H1 (cell line): ENCODE results near the gene RNF212. TPM values are rescaled to one million over a fixed set of nuclear protein-coding genes. Genes with fewer than 3 reads are reported as not detected.

Source experiments
- CTCF ChIA-PET: fragments of 300-600 bp; sonication (Branson Sonifier 250); formaldehyde crosslinking; loops from one replicate; lab custom pipeline; 2021; ENCODE audit not compliant: partially characterized antibody; lab: Charles Lee
- POLR2A ChIA-PET: fragments of 300-600 bp; sonication (Branson Sonifier 250); formaldehyde crosslinking; loops from one replicate; lab custom pipeline; 2021; ENCODE audit warnings: inconsistent platforms; ENCODE audit not compliant: partially characterized antibody; lab: Charles Lee
- DNase-seq, 2 experiments: peaks; one replicate each; pipeline versions ENCODE4 v3.0.0 to v3.0.0-alpha.2; 2010 to 2022; ENCODE audit warnings: low spot score in 2 of 2, low read depth in 1 of 2, mixed read lengths in 1 of 2
- FAIRE-seq: peaks from 2 replicates; lab custom pipeline; 2011; peaks lifted over from hg19 to GRCh38; lab: Jason Lieb, UNC
- H2AFZ ChIP-seq: 2 replicates; pipeline ENCODE4 v1.8.1; 2012; ENCODE audit warnings: low read length, inconsistent platforms
- H2AK5ac ChIP-seq: 2 replicates; pipeline ENCODE4 v1.6.1; 2013; ENCODE audit warnings: low read depth, low read length
- H2BK120ac ChIP-seq: replicated peaks from 2 replicates; pipeline ENCODE3; 2013; ENCODE audit warnings: low read depth, low read length, inconsistent platforms
- H2BK12ac ChIP-seq: 2 replicates; pipeline ENCODE4 v1.6.1; 2013; ENCODE audit warnings: low read depth, low read length
- H2BK15ac ChIP-seq: 2 replicates; pipeline ENCODE4 v1.6.1; 2013; ENCODE audit warnings: low read length
- H2BK20ac ChIP-seq: 2 replicates; pipeline ENCODE4 v1.6.1; 2013; ENCODE audit warnings: low read length
- H2BK5ac ChIP-seq: 2 replicates; pipeline ENCODE4 v1.6.1; 2013; ENCODE audit warnings: low read depth, low read length
- H3K14ac ChIP-seq: 2 replicates; pipeline ENCODE4 v1.6.1; 2013; ENCODE audit warnings: inconsistent platforms; ENCODE audit not compliant: insufficient read length
- H3K18ac ChIP-seq: 2 replicates; pipeline ENCODE4 v1.6.1; 2013; ENCODE audit warnings: low read length; ENCODE audit errors: extremely low read depth
- H3K23ac ChIP-seq: 2 replicates; pipeline ENCODE4 v1.6.1; 2013; ENCODE audit warnings: inconsistent platforms; ENCODE audit not compliant: insufficient read length
- H3K23me2 ChIP-seq: 2 replicates; pipeline ENCODE4 v1.6.1; 2013; ENCODE audit warnings: low read depth, low read length
- H3K27ac ChIP-seq: 2 replicates; pipeline ENCODE4 v1.6.1; 2011; ENCODE audit warnings: low read depth, low read length, inconsistent platforms
- H3K27me3 ChIP-seq, 4 experiments: replicated peaks in 1 of 4; 1 replicate in 1 of 4; 2 replicates in 3 of 4; pipeline versions ENCODE4 v1.6.1 to v1.8.1; 2011 to 2013; ENCODE audit warnings: low read length in 3 of 4, mild to moderate bottlenecking in 3 of 4, inconsistent platforms in 2 of 4, mixed read lengths in 2 of 4, moderate library complexity in 1 of 4; ENCODE audit not compliant: control insufficient read depth in 3 of 4, insufficient read depth in 3 of 4; ENCODE audit errors: extremely low read depth in 1 of 4
- H3K36me3 ChIP-seq, 4 experiments: 2 replicates each; pipeline versions ENCODE4 v1.6.1 to v1.8.1; 2011 to 2013; ENCODE audit warnings: mild to moderate bottlenecking in 4 of 4, low read length in 3 of 4, moderate library complexity in 2 of 4, control low read depth in 1 of 4, inconsistent platforms in 1 of 4; ENCODE audit not compliant: insufficient read depth in 4 of 4, control insufficient read depth in 2 of 4
- H3K4ac ChIP-seq: replicated peaks from 2 replicates; pipeline ENCODE3; 2013; ENCODE audit warnings: low read length, low read depth, mixed read lengths, inconsistent platforms; ENCODE audit not compliant: insufficient read length
- H3K4me1 ChIP-seq, 4 experiments: replicated peaks in 1 of 4; 1 replicate in 1 of 4; 2 replicates in 3 of 4; pipeline versions ENCODE4 v1.6.1 to v1.8.1; 2011 to 2013; ENCODE audit warnings: low read length in 3 of 4, inconsistent platforms in 2 of 4, mixed read lengths in 1 of 4; ENCODE audit not compliant: insufficient read depth in 4 of 4, control insufficient read depth in 3 of 4
- H3K4me2 ChIP-seq, 2 experiments: 2 replicates each; pipeline versions ENCODE4 v1.6.1 to v1.8.1; 2011 to 2013; ENCODE audit warnings: low read depth in 2 of 2, low read length in 2 of 2, control low read depth in 1 of 2, inconsistent platforms in 1 of 2, mild to moderate bottlenecking in 1 of 2; ENCODE audit not compliant: insufficient read depth in 1 of 2
- H3K4me3 ChIP-seq, 4 experiments: fragments of 200-600, 300-600 bp in 1 of 4; sonication (generic), shearing (Covaris generic), sonication (Bioruptor Twin) in 1 of 4; 2 replicates each; pipeline versions ENCODE4 v1.5.1 to v1.8.1; 2011 to 2016; ENCODE audit warnings: low read length in 4 of 4, low read depth in 3 of 4, control low read depth in 2 of 4, inconsistent platforms in 2 of 4, mild to moderate bottlenecking in 2 of 4, mixed read lengths in 1 of 4, moderate library complexity in 1 of 4; ENCODE audit not compliant: insufficient read depth in 2 of 4; ENCODE audit errors: extremely low read depth in 1 of 4
- H3K56ac ChIP-seq: replicated peaks from 2 replicates; pipeline ENCODE3; 2013; ENCODE audit warnings: low read depth, mild to moderate bottlenecking, mixed read lengths, low read length, inconsistent platforms; ENCODE audit not compliant: insufficient read length
- H3K79me1 ChIP-seq: 2 replicates; pipeline ENCODE4 v1.6.1; 2013; ENCODE audit warnings: low read depth, low read length, control low read depth
- H3K79me2 ChIP-seq, 2 experiments: 2 replicates each; pipeline versions ENCODE4 v1.6.1 to v1.8.1; 2012 to 2013; ENCODE audit warnings: low read length in 2 of 2, mild to moderate bottlenecking in 2 of 2, inconsistent platforms in 1 of 2; ENCODE audit not compliant: insufficient read depth in 2 of 2, control insufficient read depth in 1 of 2
- H3K9ac ChIP-seq, 4 experiments: replicated peaks in 1 of 4; 1 replicate in 1 of 4; 2 replicates in 3 of 4; pipeline versions ENCODE4 v1.6.1 to v1.8.1; 2011 to 2013; ENCODE audit warnings: low read depth in 3 of 4, low read length in 3 of 4, control low read depth in 2 of 4, mild to moderate bottlenecking in 2 of 4, moderate library complexity in 2 of 4, inconsistent platforms in 1 of 4; ENCODE audit errors: extremely low read depth in 1 of 4
- H3K9me3 ChIP-seq, 2 experiments: 2 replicates each; pipeline versions ENCODE4 v1.6.1 to v1.8.1; 2012 to 2013; ENCODE audit warnings: mild to moderate bottlenecking in 2 of 2, moderate library complexity in 2 of 2, control low read depth in 1 of 2, inconsistent platforms in 1 of 2, low read depth in 1 of 2, low read length in 1 of 2, mixed read lengths in 1 of 2; ENCODE audit not compliant: insufficient read depth in 2 of 2
- H4K20me1 ChIP-seq, 2 experiments: replicated peaks in 1 of 2; 2 replicates each; pipeline versions ENCODE3 to v1.8.1; 2011 to 2013; ENCODE audit warnings: inconsistent platforms in 2 of 2, low read length in 2 of 2, mild to moderate bottlenecking in 1 of 2; ENCODE audit not compliant: insufficient read depth in 2 of 2, control insufficient read depth in 1 of 2
- H4K5ac ChIP-seq: 2 replicates; pipeline ENCODE4 v1.6.1; 2013; ENCODE audit warnings: low read length, low read depth, mixed read lengths, inconsistent platforms; ENCODE audit not compliant: insufficient read length
- H4K8ac ChIP-seq: 2 replicates; pipeline ENCODE4 v1.8.0; 2013; ENCODE audit warnings: mild to moderate bottlenecking, moderate library complexity, low read length, inconsistent platforms; ENCODE audit not compliant: insufficient read depth; ENCODE audit errors: extremely low read depth
- H4K91ac ChIP-seq: replicated peaks from 2 replicates; pipeline ENCODE3; 2013; ENCODE audit warnings: low read length, mixed read lengths, inconsistent platforms; ENCODE audit not compliant: insufficient read length
- KDM4A ChIP-seq: IDR thresholded peaks from one replicate; pipeline ENCODE4 v1.7.1; 2012; ENCODE audit warnings: low read depth, mild to moderate bottlenecking, moderate library complexity, low read length, inconsistent platforms; ENCODE audit not compliant: severe bottlenecking
- RBBP5 ChIP-seq: IDR thresholded peaks from 2 replicates; pipeline ENCODE4 v1.7.1; 2012; ENCODE audit warnings: low read depth, mild to moderate bottlenecking, inconsistent platforms, low read length, moderate library complexity, borderline replicate concordance
- RNF2 ChIP-seq: fragments of 200-900, 300-1000 bp; sonication (generic); IDR thresholded peaks from 2 replicates; pipeline ENCODE4 v1.7.1; 2016; ENCODE audit warnings: borderline replicate concordance, low read depth, mild to moderate bottlenecking, antibody characterized with exemption, low read length; ENCODE audit not compliant: poor library complexity, severe bottlenecking; ENCODE audit errors: missing control alignments
- WGBS, 2 experiments: shearing (Covaris generic) in 1 of 2; methylation state at CpG; one replicate each; pipeline versions ENCODE4 v1.1.6 to v1.1.7; 2013 to 2015; ENCODE audit warnings: low lambda C conversion rate in 2 of 2, mixed read lengths in 2 of 2, inconsistent platforms in 1 of 2, low coverage in 1 of 2, missing lambda C conversion rate in 1 of 2; ENCODE audit not compliant: insufficient replicate concordance in 2 of 2, insufficient coverage in 1 of 2, insufficient read length in 1 of 2; ENCODE audit errors: extremely low coverage in 1 of 2, missing lambda C conversion rate in 1 of 2; 5-methylcytosine and 5-hydroxymethylcytosine counted together
- long read RNA-seq, 2 experiments: library from RNA in 1 of 2; library from capped mRNA in 1 of 2; stranded (forward); transcript quantifications; one replicate each; pipeline ENCODE4 v2.0.0, GENCODE V29; 2021; ENCODE audit warnings: inconsistent platforms in 1 of 2
- polyA minus RNA-seq, 3 experiments: library from RNA; depleted of rRNA, polyadenylated mRNA; stranded (reverse); fragments of >200 nt; gene quantifications; 1 replicate in 2 of 3; 2 replicates in 1 of 3; pipeline ENCODE4 v1.2.3, GENCODE V29; 2011
- polyA plus RNA-seq, 7 experiments: library from polyadenylated mRNA; depleted of rRNA in 3 of 7; stranded (reverse) in 5 of 7; unstranded in 2 of 7; fragments of >200 nt in 5 of 7; fragments of 200-250 nt in 2 of 7; gene quantifications; 1 replicate in 5 of 7; 2 replicates in 1 of 7; 4 replicates in 1 of 7; pipeline versions ENCODE4 v1.2.1 to v1.2.3, GENCODE V29; 2011 to 2013; ENCODE audit warnings: missing spikeins in 2 of 7, mixed read lengths in 2 of 7
- total RNA-seq: library from RNA; stranded (reverse); fragmentation: NEBNext Ultra II Directional; extraction: Animal tissue kit (Norgen Biotek cat#: 25700); gene quantifications from 2 replicates; pipeline ENCODE4 v1.2.1, GENCODE V29; 2021

Gene RNF212
- total RNA-seq (3.4 and 3.9 TPM in 2 replicates), polyA plus RNA-seq (2011; rRNA removed) (3.7 and 5.4 TPM in 2 replicates), polyA minus RNA-seq (2011; rRNA and poly(A)+ RNA removed) (0.82 and 4.0 TPM in 2 replicates)
- polyA plus RNA-seq (2011; cell fraction: cytosol; rRNA removed) = 4.5 TPM
- polyA plus RNA-seq (2011; cell fraction: nucleus; rRNA removed) = 8.3 TPM
- polyA plus RNA-seq (2012, experiment 1 of 2) = 4.8 to 8.3 TPM (median 7.1 TPM) in 4 replicates
- polyA plus RNA-seq (2012, experiment 2 of 2) = 3.2 TPM
- polyA plus RNA-seq (2013, experiment 1 of 2) = 5.7 TPM
- 6.7 TPM for polyA plus RNA-seq (2013, experiment 2 of 2)
- polyA minus RNA-seq (2011; cell fraction: cytosol; rRNA and poly(A)+ RNA removed) = 4.0 TPM
- polyA minus RNA-seq (2011; cell fraction: nucleus; rRNA and poly(A)+ RNA removed) = 4.8 TPM
- long read RNA-seq, experiment 1, partial matches to known transcripts = 0 of 2 reads
- long read RNA-seq, experiment 1, other reads (novel, unspliced or antisense) = 2 of 2 reads
- long read RNA-seq, experiment 2 = 0 reads

GRCh38 chr4:1113311-1114009 lies at the start of gene RNF212:
RNF212 (minus strand) TSS chr4:1113564; CDS start chr4:1113464, 100 bp downstream.
- WGBS, 2 experiments = 27% methylated on average over 10 of the region's 72 CpGs; no CpG with 5 or more reads in 1 of the 2 experiments
- FAIRE-seq = no peak
- Histone ChIP-seq H2BK120ac (no peak within 1 kb of the TSS), H3K23me2 (peaks cover 2% of the 10 kb centered on the region; the same call in 1 of the 2 replicates), H2BK12ac (peak within 1 kb of the TSS; percentile 97), H3K4me2 (peak within 1 kb of the TSS; percentile 68), H3K9me3 (no peaks in the 10 kb centered on the region; a peak in 1 of 4 replicates), H3K4me1 (peaks cover 0 to 4% (median 0%) of the 10 kb centered on the region in 4 experiments; a peak in 1 of 7 replicates), H3K14ac (no peak within 1 kb of the TSS), H4K5ac (no peak within 1 kb of the TSS), H2BK5ac (no peak within 1 kb of the TSS; the same call in 1 of the 2 replicates), H3K79me1 (no peaks in the 10 kb centered on the region), H2BK20ac (0 out of 2 replicates have a peak within 1 kb of the TSS, but pooled peaks have one; percentile 18), H3K27ac (no peak within 1 kb of the TSS), H2AFZ (peak within 1 kb of the TSS; percentile 98; the same call in 1 of the 2 replicates), H3K79me2 (no peaks in the 10 kb centered on the region), H3K36me3 (no peaks in the 10 kb centered on the region), H2AK5ac (no peak within 1 kb of the TSS), H3K27me3 (peaks cover 6 to 21% (median 16%) of the 10 kb centered on the region in 4 experiments), H2BK15ac (no peak within 1 kb of the TSS), H3K23ac (no peak within 1 kb of the TSS), H3K4ac (peak within 1 kb of the TSS; percentile 91), H3K4me3 (peak within 1 kb of the TSS; percentile 38 to 62 (median 54)), H3K18ac (peak within 1 kb of the TSS; percentile 71), H4K91ac (peak within 1 kb of the TSS; percentile 74), H3K56ac (no peak within 1 kb of the TSS), H4K20me1 (no peaks in the 10 kb centered on the region), H4K8ac (peak within 1 kb of the TSS; percentile 92), H3K9ac (no peak within 1 kb of the TSS)
- CTCF ChIA-PET = no interaction called here
- peak in 1 of 2 experiments; percentile 80 for DNase-seq
- POLR2A ChIA-PET = interaction anchor here (0.9 to 1.7 kb wide), 4 partner anchors 8 to 97 kb away, joined by 4 to 7 read pairs (median 4); no protein-coding TSS in a partner anchor
- TF ChIP-seq RBBP5 = peak; percentile 57; the same call in 1 of the 2 replicates
- TF ChIP-seq RNF2 = peak; percentile 92
- TF ChIP-seq KDM4A = peak; percentile 99
